Measurements from ENCODE around the gene OPN3.
A peak's percentile ranks its signal among the peaks of the same experiment; 100 is the strongest.

OPN3 gene

GRCh38 chr1:241614572-241614971 is 25.6 kb downstream of the OPN3 start:
- no peak overlapping the region for H2BK12ac ChIP-seq (ENCODE audit: low read length in 2 of 2)
- H3K18ac ChIP-seq (ENCODE audit: low read depth in 1 of 2, low read length in 2 of 2): no peak overlapping the region
- H3K79me1 ChIP-seq (replicated peaks; ENCODE audit: low read length, poor library complexity, severe bottlenecking): peaks cover 3% of the 10 kb centered on the region
- H3K4me1 ChIP-seq (ENCODE audit: control insufficient read depth, insufficient read depth, low read depth, low read length): peaks cover 9% of the 10 kb centered on the region
- no peak overlapping the region for H4K91ac ChIP-seq (ENCODE audit: low read length)
- peak overlapping the region; percentile 22 for H2BK5ac ChIP-seq (ENCODE audit: low read depth, low read length, poor library complexity, severe bottlenecking)
- H3K9me3 ChIP-seq (ENCODE audit: control insufficient read depth, low read length): no peaks in the 10 kb centered on the region
- H3K4me2 ChIP-seq (ENCODE audit: low read length, poor library complexity, severe bottlenecking): no peak overlapping the region
- H2BK120ac ChIP-seq (ENCODE audit: low read depth, low read length): no peak overlapping the region
- no peak for DNase-seq
- H2BK15ac ChIP-seq (ENCODE audit: low read depth, poor library complexity, severe bottlenecking): no peak overlapping the region
- no peak overlapping the region for H3K9ac ChIP-seq (ENCODE audit: low read length)
- H3K36me3 ChIP-seq (ENCODE audit: control insufficient read depth in 1 of 2, insufficient read depth in 2 of 2, low read depth in 1 of 2, low read length in 2 of 2): no peaks in the 10 kb centered on the region
- no peak overlapping the region for H3K4ac ChIP-seq (ENCODE audit: low read depth in 1 of 2, low read length in 2 of 2)
- H2AK5ac ChIP-seq (ENCODE audit: low read length, severe bottlenecking): peak overlapping the region; percentile 89
- no peak overlapping the region for H4K8ac ChIP-seq (ENCODE audit: low read length)
- no peaks in the 10 kb centered on the region for H3K27me3 ChIP-seq (ENCODE audit: control insufficient read depth in 1 of 2, insufficient read depth in 1 of 2, low read length in 2 of 2)
- WGBS: 76% methylated on average over 4 of the region's 4 CpGs
- peak overlapping the region in 1 of 2 experiments; percentile 1 for H3K23ac ChIP-seq (ENCODE audit: low read length in 2 of 2)
- H3K14ac ChIP-seq (ENCODE audit: low read length in 2 of 2): no peak overlapping the region
- H3K4me3 ChIP-seq (ENCODE audit: insufficient read depth in 1 of 2, low read depth in 1 of 2, low read length in 2 of 2): no peak overlapping the region
- H3K27ac ChIP-seq (ENCODE audit: low read length, poor library complexity, severe bottlenecking): peak overlapping the region; percentile 74
- no peak overlapping the region for H2AFZ ChIP-seq (ENCODE audit: low read depth, low read length)

- no peak overlapping the region for H3K18ac ChIP-seq (ENCODE audit: low read depth in 1 of 2, low read length in 2 of 2)
- 97% methylated on average over 3 of the region's 4 CpGs for WGBS
- H3K4me3 ChIP-seq (ENCODE audit: insufficient read depth in 1 of 2, low read depth in 1 of 2, low read length in 2 of 2): no peak overlapping the region
- peaks cover 9% of the 10 kb centered on the region for H3K4me1 ChIP-seq (ENCODE audit: control insufficient read depth, insufficient read depth, low read depth, low read length)
- no peak overlapping the region for H3K9ac ChIP-seq (ENCODE audit: low read length)
- peaks cover 5% of the 10 kb centered on the region for H3K79me1 ChIP-seq (replicated peaks; ENCODE audit: low read length, poor library complexity, severe bottlenecking)
- H2AFZ ChIP-seq (ENCODE audit: low read depth, low read length): no peak overlapping the region
- no peak overlapping the region for H2AK5ac ChIP-seq (ENCODE audit: low read length, severe bottlenecking)
- no peak overlapping the region for H3K4me2 ChIP-seq (ENCODE audit: low read length, poor library complexity, severe bottlenecking)
- no peak overlapping the region for H2BK15ac ChIP-seq (ENCODE audit: low read depth, poor library complexity, severe bottlenecking)
- no peak overlapping the region for H3K14ac ChIP-seq (ENCODE audit: low read length in 2 of 2)
- no peak for DNase-seq
- H4K91ac ChIP-seq (ENCODE audit: low read length): no peak overlapping the region
- peak overlapping the region; percentile 22 for H2BK5ac ChIP-seq (ENCODE audit: low read depth, low read length, poor library complexity, severe bottlenecking)
- no peaks in the 10 kb centered on the region for H3K27me3 ChIP-seq (ENCODE audit: control insufficient read depth in 1 of 2, insufficient read depth in 1 of 2, low read length in 2 of 2)
- peak overlapping the region; percentile 74 for H3K27ac ChIP-seq (ENCODE audit: low read length, poor library complexity, severe bottlenecking)
- no peak overlapping the region for H3K4ac ChIP-seq (ENCODE audit: low read depth in 1 of 2, low read length in 2 of 2)
- H2BK12ac ChIP-seq (ENCODE audit: low read length in 2 of 2): no peak overlapping the region
- H3K36me3 ChIP-seq (ENCODE audit: control insufficient read depth in 1 of 2, insufficient read depth in 2 of 2, low read depth in 1 of 2, low read length in 2 of 2): no peaks in the 10 kb centered on the region
- no peak overlapping the region for H2BK120ac ChIP-seq (ENCODE audit: low read depth, low read length)
- no peak overlapping the region for H3K23ac ChIP-seq (ENCODE audit: low read length in 2 of 2)
- H4K8ac ChIP-seq (ENCODE audit: low read length): no peak overlapping the region
- no peaks in the 10 kb centered on the region for H3K9me3 ChIP-seq (ENCODE audit: control insufficient read depth, low read length)
Observed at GRCh38 chr1:241614144-241614543, 26.0 kb downstream of the OPN3 start.

GRCh38 chr1:241612533-241613477 is 27.4 kb downstream of the OPN3 start:
- no peak overlapping the region for H3K14ac ChIP-seq (ENCODE audit: low read length in 2 of 2)
- no peak overlapping the region for H3K18ac ChIP-seq (ENCODE audit: low read depth in 1 of 2, low read length in 2 of 2)
- H4K91ac ChIP-seq (ENCODE audit: low read length): no peak overlapping the region
- no peak overlapping the region for H2BK15ac ChIP-seq (ENCODE audit: low read depth, poor library complexity, severe bottlenecking)
- H2BK120ac ChIP-seq (ENCODE audit: low read depth, low read length): no peak overlapping the region
- H4K8ac ChIP-seq (ENCODE audit: low read length): no peak overlapping the region
- no peak overlapping the region for H2BK5ac ChIP-seq (ENCODE audit: low read depth, low read length, poor library complexity, severe bottlenecking)
- H2AFZ ChIP-seq (ENCODE audit: low read depth, low read length): no peak overlapping the region
- H3K36me3 ChIP-seq (ENCODE audit: control insufficient read depth in 1 of 2, insufficient read depth in 2 of 2, low read depth in 1 of 2, low read length in 2 of 2): no peaks in the 10 kb centered on the region
- H3K4me2 ChIP-seq (ENCODE audit: low read length, poor library complexity, severe bottlenecking): no peak overlapping the region
- H2AK5ac ChIP-seq (ENCODE audit: low read length, severe bottlenecking): no peak overlapping the region
- H3K4me1 ChIP-seq (ENCODE audit: control insufficient read depth, insufficient read depth, low read depth, low read length): peaks cover 10% of the 10 kb centered on the region
- H3K4ac ChIP-seq (ENCODE audit: low read depth in 1 of 2, low read length in 2 of 2): no peak overlapping the region
- H3K27ac ChIP-seq (ENCODE audit: low read length, poor library complexity, severe bottlenecking): peak overlapping the region; percentile 79
- no peaks in the 10 kb centered on the region for H3K27me3 ChIP-seq (ENCODE audit: control insufficient read depth in 1 of 2, insufficient read depth in 1 of 2, low read length in 2 of 2)
- H3K9me3 ChIP-seq (ENCODE audit: control insufficient read depth, low read length): no peaks in the 10 kb centered on the region
- WGBS: 30% methylated on average over 5 of the region's 9 CpGs
- H3K4me3 ChIP-seq (ENCODE audit: insufficient read depth in 1 of 2, low read depth in 1 of 2, low read length in 2 of 2): peak overlapping the region in 1 of 2 experiments; percentile 48
- H2BK12ac ChIP-seq (ENCODE audit: low read length in 2 of 2): no peak overlapping the region
- H3K23ac ChIP-seq (ENCODE audit: low read length in 2 of 2): no peak overlapping the region
- peak overlapping the region; percentile 88 for H3K9ac ChIP-seq (ENCODE audit: low read length)
- peaks cover 3% of the 10 kb centered on the region for H3K79me1 ChIP-seq (replicated peaks; ENCODE audit: low read length, poor library complexity, severe bottlenecking)
- DNase-seq: peak; percentile 94

- Histone ChIP-seq H3K27ac (ENCODE audit: low read length, poor library complexity, severe bottlenecking) (no peak overlapping the region), H3K4me2 (ENCODE audit: low read length, poor library complexity, severe bottlenecking) (no peak overlapping the region), H3K79me1 (replicated peaks; ENCODE audit: low read length, poor library complexity, severe bottlenecking) (peaks cover 3% of the 10 kb centered on the region), H2BK12ac (ENCODE audit: low read length in 2 of 2) (peak overlapping the region; percentile 15 to 55), H2BK15ac (ENCODE audit: low read depth, poor library complexity, severe bottlenecking) (no peak overlapping the region), H3K36me3 (ENCODE audit: control insufficient read depth in 1 of 2, insufficient read depth in 2 of 2, low read depth in 1 of 2, low read length in 2 of 2) (no peaks in the 10 kb centered on the region), H2BK5ac (ENCODE audit: low read depth, low read length, poor library complexity, severe bottlenecking) (no peak overlapping the region), H2BK120ac (ENCODE audit: low read depth, low read length) (no peak overlapping the region), H3K9ac (ENCODE audit: low read length) (peak overlapping the region; percentile 88), H4K91ac (ENCODE audit: low read length) (no peak overlapping the region), H3K9me3 (ENCODE audit: control insufficient read depth, low read length) (no peaks in the 10 kb centered on the region), H2AFZ (ENCODE audit: low read depth, low read length) (no peak overlapping the region), H3K4ac (ENCODE audit: low read depth in 1 of 2, low read length in 2 of 2) (no peak overlapping the region), H3K14ac (ENCODE audit: low read length in 2 of 2) (no peak overlapping the region), H3K23ac (ENCODE audit: low read length in 2 of 2) (no peak overlapping the region), H3K18ac (ENCODE audit: low read depth in 1 of 2, low read length in 2 of 2) (no peak overlapping the region), H3K4me1 (ENCODE audit: control insufficient read depth, insufficient read depth, low read depth, low read length) (peaks cover 11% of the 10 kb centered on the region), H3K27me3 (ENCODE audit: control insufficient read depth in 1 of 2, insufficient read depth in 1 of 2, low read length in 2 of 2) (no peaks in the 10 kb centered on the region), H2AK5ac (ENCODE audit: low read length, severe bottlenecking) (peak overlapping the region; percentile 57), H4K8ac (ENCODE audit: low read length) (no peak overlapping the region), H3K4me3 (ENCODE audit: insufficient read depth in 1 of 2, low read depth in 1 of 2, low read length in 2 of 2) (no peak overlapping the region)
- WGBS: 95% methylated on average over 1 of the region's 1 CpG
- DNase-seq: no peak
Observed at GRCh38 chr1:241611736-241612135, 28.4 kb downstream of the OPN3 start.

Measured in mesenchymal stem cell (in vitro differentiated cells and primary cell).